NCI-H2107 (cell line): ENCODE results near the gene LRRC52.

Source experiments
- DNase-seq: peaks from one replicate; lab custom pipeline; 2025; lab: John Stamatoyannopoulos, UW

The LRRC52 gene

DNA sequence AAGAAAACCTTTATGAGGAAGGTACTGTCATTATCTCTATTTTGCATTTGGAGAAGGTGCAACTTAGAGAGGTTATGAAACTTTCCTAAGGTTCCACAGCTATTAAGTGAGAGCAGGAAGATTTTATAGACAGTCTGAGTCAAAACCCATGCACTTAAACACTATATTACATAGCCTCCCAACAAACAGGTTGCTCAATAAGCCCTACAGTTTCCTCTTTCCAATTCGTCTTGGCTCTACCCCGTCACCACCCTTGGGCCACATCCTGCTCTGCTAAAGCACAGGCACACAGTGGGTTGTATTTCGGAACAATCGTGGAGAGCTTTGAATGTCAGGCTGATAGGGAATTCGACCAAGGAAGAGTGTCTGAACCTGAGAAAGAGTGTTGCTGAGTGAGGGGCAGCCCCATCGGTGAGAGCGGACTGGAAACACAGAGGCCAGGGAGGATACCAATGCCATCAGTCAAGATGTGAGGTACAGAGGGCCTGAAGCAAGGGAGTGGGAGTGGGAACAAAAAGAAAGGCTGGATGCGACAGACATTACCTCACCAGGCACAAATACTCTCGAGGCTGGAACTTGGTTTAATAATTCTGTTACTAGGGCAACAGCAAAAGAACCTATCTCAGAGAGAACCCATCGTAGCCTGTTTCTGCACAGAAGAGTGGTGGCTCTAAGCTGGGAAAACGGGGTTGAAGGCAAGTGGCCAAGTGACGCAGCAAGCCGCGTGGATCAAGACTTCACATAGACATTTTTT is 6.3 kb upstream of the LRRC52 start:
- DNase-seq: no peak

DNA sequence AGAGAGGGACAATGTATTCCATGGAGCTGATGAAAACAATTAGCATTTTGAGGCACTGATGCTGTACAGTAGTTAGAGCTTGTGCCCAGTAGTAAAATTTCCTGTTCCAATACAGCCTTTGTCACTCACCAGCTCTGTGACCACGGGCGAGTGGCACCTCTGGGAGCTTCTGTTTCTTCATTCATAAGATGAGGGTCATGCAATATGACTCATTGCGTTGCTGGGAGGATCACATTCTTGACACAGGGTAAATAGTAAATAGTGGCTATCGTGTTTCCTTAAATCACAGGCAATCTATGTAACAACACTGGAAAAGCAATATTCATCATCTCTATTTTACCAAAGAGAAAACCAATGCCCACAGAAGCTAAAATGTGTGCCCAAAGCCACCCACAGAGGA is 4.5 kb upstream of the LRRC52 start:
- no peak for DNase-seq

DNA sequence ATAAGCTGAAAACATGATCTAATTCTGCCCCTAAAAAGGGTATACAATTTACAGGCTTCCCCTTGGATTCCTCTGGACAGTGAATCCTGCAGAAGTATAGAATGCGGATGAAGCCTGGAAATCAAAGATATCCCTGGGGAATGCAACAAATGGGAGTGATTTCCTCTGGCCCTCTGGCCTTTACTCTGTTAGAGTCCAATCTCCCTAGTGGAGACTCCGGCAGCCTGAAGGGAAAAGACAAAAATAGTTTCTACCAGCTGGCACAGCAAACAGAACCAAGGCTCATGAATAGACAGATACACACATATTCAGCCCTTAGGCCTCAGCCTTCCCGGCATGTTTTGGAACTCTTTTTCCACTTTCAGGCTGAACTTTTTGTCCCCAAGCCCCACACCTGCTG is 3.9 kb upstream of the LRRC52 start:
- no peak for DNase-seq

DNA sequence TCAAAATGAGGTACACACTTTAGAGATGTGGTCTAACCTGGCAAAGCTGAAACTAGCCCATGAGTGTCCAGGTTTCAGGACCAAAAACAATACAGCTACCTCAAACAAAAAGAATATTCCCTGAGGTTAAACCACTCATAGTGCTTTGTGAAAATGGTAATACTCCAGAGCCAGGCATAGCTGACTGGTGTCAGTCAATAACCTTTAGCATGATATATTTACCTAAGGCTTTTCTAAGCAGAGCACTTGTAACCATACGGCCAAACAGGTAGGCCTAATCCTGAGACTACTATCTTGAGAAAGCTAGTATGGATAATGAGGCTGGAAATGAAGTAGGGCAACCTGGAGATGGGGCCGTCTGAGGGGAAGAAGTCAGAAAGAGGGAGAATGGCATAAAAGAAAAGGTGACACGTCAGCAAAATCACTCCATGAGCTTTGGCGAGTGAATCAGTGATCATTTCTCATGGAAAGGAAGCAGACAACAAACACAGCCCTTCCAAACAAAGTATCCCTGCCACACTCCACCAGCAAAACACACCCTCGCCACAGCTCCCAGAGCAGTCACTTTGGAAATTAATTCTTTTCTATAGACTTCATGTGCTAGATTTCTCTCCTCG is 1.7 kb upstream of the LRRC52 start:
- no peak for DNase-seq

DNA sequence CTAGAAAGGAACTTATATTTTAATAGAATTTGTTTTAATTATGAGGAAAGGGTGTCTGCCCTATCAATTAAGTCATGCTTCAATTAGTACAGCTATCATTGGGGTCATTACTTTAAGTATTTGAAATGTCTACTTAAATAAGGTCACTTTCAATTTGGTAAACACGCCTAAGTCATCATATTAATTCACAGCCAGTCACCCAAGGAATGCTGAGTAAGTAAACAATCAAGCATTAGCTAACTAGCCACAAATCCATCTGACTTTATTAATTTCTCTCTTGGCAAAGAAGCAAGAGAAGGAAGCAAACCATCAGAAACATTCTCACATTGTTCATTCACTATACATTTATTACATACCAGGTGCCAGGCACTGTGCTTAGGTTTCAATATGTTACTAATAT is 1.2 kb upstream of the LRRC52 start:
- no peak for DNase-seq

DNA sequence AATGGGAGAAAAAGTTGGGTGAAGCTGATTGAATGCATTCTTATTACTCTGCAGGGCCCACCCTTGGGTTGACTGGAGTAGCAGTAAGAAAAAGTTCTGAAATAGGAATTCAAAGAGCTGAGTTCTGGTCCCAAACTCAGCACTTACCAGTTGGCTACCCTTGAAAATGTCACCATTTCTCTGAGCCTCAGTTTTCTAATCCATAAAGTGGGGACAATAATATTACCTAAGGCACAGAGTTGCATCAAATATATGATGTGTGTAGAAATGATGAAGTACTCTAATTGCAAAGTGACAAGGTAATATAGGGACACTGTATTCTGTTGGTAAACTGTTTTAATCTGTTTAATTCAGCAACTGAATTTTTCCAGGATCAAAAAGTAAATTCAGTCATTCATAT is 1.2 kb downstream of the LRRC52 start:
- no peak for DNase-seq

DNA sequence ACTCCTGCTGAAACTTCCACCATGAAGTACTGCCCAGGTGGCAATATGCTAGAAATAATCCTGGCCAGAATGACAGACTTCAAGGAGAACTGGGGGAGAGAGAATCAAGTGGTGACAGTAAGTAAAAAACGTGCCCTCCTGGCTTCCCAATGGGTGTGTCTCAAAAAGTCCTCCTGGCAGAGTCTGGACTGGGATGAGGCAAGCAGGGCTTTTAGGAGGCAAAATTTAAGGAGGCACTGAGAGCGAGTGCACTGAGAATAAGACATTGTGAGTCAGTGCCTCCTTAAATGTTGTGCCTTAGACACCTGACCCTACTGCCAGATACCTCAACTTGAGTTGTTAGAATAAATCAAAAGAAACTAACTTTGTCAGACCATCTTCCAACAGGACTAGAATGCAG is 2.2 kb downstream of the LRRC52 start:
- no peak for DNase-seq

DNA sequence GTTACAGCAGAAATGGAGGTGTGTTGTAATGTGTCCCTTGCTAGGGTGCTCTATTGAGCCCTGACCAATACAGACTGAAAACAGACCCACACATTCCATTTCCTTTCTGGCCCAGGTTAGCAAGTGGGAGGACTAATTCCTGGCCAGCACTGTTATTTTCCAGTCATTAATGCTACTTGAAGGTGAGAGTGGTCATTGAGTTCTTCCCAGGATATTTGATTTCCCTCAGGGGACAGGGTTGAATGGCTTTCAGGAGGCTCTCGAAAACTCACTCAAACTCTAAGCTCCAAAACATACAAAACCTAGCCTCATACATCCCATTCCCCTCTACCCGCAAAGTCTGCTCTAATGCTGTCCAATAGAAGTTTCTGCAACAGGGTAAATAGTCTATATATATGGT is 6.2 kb downstream of the LRRC52 start:
- no peak for DNase-seq

DNA sequence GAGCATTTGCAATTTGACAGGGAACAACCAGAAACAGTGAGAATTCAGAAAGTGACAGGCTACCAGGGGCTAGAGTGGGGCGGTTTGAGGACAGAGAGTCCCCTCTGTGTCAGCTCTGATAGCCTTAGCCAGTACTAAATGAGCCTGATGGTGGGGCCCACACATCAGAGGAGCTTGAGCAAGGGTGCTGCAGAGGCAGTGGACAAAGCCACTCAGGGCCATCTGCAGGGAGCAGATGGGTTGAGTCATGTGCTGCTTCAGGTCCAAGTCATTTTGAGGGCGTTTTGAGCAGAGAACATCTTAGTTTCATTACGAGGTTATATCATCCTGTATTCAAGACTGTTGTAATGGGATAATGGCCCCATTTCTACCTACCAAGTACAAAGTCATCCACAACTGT is 7.7 kb downstream of the LRRC52 start:
- DNase-seq: no peak

DNA sequence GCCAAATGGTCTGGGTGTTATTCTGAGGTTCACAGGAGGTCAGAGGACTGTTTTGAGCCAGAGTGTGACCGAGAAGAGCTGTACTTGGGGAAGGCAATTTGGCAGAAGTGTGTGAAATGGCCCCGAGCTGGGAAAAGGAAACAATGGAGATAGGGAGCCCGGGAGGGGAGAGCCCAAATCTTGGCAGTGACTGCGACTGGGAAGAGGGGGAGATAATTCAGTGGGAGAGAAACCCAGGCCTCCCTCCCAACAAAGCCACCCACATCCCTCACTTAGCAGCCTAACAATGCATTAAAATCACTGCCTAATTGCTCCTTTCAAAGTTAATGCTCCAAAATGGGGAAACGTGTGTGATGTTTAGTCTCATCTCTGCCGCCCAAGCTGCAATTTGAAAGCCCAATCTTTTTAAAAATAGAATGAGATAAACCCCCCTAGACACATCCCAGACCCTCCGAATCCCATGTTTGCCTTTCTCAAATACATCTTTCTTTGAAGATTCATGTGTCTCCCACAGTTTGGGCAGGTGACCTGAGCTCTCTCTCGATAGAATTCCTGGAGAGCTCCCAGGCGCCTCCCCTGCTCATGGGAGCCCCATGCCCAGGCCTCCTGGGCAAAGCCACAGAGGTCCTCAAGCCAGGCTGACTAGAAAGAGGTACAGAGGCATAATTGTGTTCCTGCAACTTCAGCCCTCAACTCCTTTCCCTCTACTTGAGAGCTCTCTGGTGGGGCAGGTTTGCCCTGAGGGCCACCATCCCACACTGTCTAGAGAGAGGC is 17.3 kb downstream of the LRRC52 start:
- DNase-seq: no peak

DNA sequence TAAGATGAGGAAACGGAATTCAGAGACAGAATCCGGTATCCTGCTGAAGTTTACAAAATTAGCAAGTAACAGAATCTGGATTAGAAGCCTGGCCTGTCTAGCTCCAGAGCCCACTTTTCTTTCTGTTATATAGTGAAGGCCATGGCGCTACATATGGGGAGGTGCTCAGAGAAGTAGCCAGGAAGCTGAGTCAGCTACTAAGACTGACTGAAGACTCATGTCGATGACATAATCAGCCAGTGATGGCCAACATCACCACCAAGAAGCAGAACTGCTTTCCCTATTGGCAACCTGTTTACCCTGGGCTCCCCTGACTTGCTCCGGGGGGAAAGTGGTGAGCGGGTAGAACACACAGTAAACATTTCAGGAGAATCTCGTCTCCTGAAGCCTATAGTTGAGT is 18.8 kb downstream of the LRRC52 start:
- no peak for DNase-seq

DNA sequence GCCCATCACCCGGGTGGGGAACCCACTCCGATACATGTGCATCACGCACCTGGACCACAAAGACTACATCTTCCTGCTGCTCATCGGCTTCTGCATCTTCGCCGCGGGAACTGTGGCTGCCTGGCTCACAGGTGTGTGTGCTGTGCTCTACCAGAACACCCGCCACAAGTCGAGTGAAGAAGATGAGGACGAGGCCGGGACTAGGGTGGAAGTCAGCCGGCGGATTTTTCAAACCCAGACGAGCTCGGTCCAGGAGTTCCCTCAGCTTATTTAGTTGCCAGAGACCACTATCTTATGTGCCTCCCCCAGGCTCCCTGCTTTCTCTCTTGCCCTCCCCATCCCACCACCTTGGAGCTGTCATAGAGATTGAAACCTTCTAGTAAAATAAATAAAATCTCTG is 19.8 kb downstream of the LRRC52 start:
- no peak for DNase-seq

DNA sequence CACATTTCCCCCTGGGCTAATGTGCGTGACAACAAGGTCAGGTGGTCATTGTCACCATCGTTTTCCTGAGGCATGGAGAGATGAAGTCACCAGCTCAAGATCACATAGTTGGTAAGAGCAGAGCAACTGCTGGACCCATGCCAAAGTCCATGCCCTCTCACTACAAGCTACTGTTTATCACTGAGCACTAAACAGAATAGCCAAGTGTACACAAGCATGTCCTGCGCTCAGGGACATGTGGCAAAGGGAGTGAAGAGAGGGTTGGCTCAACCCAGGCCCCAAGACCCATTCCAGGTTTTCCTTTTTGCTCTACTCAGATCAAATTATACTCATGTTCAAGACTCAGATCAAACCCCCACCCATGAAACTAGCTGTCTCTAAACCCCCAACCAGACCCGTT is 20.8 kb downstream of the LRRC52 start:
- DNase-seq: no peak

DNA sequence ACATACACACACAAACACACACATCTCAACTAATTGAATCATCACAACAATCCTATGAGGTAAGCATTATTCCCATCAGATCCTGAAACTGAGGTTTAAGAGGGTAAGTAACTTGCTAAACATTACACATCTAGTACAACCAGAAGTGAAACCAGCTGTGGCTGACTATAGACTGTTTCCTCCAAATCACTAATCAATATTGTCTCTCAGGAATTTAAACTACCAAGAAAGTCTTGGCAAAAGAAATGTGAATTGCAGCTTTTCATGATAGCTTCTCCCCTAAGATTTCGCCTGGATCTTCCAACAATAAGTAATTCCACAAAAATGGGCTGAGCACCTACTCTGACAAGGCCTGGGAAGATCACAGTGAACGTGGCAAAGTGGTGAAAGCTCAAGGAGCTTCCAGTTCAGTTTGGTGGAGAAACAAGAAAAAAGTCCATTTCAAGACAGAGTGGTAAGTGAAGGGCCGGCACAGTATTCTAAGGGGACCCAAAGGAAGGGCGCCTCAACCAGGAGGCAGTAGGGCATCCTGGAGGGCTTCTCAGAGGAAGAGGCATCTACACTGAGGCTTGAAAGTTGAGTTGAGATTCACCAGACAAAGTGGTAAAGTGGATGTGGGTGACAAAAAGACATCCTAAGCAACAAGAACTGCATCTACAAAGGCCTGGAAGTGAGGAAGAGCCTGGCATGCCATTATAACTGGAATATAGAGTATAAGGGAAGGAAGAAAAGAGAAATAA is 22.1 kb downstream of the LRRC52 start:
- DNase-seq: no peak

DNA sequence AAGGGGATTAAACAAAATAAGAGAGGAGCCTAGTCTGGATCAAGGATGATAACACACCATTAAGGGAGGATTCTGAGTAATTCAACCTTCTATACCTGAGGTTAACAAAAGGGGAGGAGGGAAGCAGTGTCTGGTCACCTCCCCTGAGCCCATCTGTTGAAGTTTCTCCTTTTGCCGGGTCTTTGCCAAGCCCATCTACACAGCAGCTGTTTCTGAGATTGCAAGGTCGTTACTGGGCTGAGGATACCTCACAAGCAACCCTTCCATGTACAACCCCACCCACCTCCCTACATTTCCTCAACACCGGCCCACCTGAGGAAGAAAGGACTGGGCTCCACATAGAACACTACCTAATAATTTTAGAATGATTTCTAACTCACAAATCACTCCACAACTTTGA is 26.3 kb downstream of the LRRC52 start:
- no peak for DNase-seq

DNA sequence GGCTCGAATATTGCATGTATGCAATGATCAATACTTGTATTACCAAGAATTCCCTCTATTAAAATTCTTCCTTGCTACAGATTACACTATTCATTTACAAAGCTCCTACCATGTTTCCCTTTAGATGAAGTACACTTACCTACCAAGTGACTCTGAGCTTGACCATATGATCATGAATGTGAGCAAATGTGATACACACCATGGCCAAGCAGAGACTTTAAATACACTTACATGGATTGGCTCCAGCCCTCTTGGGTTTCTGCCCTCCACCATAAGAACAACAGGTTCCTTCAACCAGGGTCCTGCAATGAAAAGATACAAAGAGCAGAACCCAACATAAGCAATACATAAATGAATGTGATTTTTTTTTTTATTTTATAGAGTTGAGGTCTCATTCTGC is 30.0 kb downstream of the LRRC52 start:
- no peak for DNase-seq

DNA sequence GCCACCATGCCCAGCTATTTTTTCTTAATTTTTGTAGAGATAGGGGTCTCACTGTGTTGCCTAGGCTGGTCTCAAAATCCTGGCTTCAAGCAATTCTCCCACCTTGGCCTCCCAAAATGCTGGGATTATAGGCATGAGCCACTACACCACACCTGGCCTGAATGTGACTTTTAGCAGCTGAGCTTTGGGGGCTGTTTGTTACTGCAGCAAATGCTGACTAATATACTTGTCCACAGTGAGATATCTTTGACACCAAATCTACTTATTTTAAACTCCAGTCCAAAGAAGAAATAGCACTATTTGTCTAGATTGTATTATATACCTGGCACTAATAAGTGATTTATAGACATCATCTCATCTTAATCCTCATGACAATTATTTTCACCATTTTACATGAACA is 30.5 kb downstream of the LRRC52 start:
- DNase-seq: no peak

DNA sequence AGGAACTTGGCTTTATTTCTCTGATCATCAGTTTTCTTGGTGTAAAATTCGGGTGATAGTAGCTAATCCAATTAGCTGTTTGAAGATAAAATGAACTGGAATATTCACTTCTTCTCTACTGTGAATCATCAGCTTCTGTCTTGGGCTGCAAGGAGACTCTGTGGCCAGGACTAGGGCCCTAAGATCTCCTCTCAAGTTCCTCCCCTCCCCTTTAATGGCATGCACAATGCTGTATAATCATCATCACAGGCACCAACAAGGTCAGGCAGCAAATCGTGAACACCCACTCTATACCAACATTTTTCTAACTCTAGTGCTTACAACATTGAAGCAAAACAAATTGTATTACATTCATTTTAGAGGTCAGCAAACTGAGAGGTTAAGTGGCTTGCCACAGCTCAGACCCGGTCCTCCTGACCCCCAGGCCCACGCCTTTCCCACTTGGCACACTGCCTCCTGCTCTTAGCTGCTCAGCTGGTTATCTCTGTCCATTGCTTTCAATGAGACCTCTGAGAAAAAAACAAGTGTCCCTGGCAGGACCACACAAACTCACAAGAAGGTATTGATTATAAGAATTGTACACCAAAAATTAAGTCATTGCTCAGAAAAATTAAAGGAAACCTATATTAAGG is 31.8 kb downstream of the LRRC52 start:
- DNase-seq: no peak

DNA sequence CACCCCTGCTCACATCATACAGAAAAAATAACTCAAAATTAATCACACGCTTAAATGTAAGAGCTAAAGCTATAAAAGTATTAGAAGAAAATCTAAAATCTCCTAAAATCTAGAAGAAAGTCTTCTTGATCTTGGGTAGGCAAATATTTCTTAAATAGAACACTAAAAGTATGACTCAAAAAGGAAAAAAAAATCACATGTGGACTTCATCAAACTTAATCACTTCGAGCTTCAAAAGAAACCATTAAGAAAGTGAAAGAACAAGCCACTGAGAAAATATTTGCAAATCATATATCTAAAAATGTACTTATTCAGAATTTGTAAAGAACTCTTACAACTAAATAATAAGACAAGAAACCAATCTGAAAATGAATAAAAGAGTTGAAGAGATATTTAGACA is 32.7 kb downstream of the LRRC52 start:
- DNase-seq: no peak

DNA sequence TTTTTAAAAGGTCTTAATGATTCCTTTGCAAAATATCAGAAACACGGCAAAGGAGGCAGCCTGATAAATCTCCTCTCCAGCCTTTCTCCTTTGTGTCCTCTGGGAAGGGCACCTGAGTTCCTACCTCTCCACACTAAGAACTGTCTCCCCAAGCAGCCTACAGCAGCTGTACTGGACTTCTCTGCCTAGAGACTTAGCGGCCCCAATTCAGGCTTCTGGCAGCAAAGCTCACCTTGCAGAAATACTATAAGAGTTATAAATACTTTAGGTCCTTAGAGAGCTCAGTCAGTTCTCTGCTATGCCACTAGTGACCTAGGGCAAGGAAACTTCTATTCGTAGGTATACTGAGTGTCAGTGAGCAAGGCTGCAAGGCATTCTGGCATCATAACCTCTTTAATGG is 33.9 kb downstream of the LRRC52 start:
- DNase-seq: no peak

DNA sequence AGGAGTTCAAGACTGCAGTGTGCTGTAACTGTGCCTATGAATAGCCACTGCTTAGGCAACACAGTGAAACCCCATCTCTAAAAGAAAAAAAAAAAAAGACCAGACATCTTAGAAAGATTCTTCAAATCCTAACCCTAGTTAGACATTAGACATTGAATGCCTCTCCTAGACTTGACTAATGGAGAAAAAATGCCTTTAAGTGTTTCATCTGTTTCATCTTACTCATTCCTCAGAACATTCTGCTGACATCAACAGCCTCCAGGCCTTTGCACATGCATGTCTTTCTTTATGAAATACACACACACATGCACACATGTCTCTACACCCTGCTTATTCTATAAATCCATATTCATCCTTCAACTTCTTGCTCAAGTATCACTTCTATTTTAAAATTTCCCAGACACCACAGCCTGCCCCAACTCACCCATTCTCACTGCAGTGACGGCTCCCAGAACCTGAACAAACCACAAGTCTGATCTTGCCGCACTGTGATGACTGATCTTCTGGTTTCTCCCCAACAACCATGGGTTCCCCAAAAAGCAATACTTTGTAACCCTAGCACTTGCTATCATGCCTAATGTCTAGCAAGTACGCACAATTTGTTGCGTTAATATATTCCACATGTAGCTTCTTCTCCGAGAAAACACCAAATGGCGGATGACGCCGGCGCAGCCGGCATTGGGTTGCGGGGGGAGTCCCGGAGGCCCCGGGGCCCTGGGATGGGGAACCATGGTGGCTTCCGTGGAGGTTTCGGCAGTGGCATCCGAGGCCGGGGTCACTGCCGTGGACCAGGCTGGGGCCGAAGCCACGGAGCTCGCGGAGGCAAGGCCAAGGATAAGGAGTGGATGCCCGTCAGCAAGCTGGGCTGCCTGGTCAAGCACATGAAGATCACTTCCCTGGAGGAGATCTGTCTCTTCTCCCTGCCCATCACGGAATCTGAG is 37.4 kb downstream of the LRRC52 start:
- DNase-seq: no peak
